GM18507 (cell line): ENCODE measurements around the gene GRM1.
A peak's percentile ranks its signal among the peaks of the same experiment; 100 is the strongest.

Source experiments
- DNase-seq: peaks from one replicate; pipeline ENCODE4 v3.0.0; 2011; ENCODE audit warnings: low read depth; ENCODE audit not compliant: insufficient read length; ENCODE audit errors: extremely low spot score
- FAIRE-seq: peaks from 2 replicates; lab custom pipeline; 2011; peaks lifted over from hg19 to GRCh38; lab: Jason Lieb, UNC

GRM1 gene

GRCh38 chr6:146410851-146411595 is 382.2 kb downstream of the GRM1 start:
- DNase-seq (no peak), FAIRE-seq (no peak)

GRCh38 chr6:146419576-146419975 is 390.7 kb downstream of the GRM1 start:
- FAIRE-seq: no peak
- DNase-seq: no peak

GRCh38 chr6:146420255-146420654 is 391.4 kb downstream of the GRM1 start:
- DNase-seq (no peak), FAIRE-seq (no peak)

- FAIRE-seq: no peak
- no peak for DNase-seq
Observed at GRCh38 chr6:146422789-146423375, 394.0 kb downstream of the GRM1 start.

- FAIRE-seq (peak; percentile 46), DNase-seq (no peak)
Observed at GRCh38 chr6:146423452-146423851, 394.6 kb downstream of the GRM1 start.

GRCh38 chr6:146426516-146426915 is 397.7 kb downstream of the GRM1 start:
- FAIRE-seq (no peak), DNase-seq (no peak)

- FAIRE-seq: no peak
- no peak for DNase-seq
Observed at GRCh38 chr6:146429831-146430230, 401.0 kb downstream of the GRM1 start.

GRCh38 chr6:146433881-146434731 is 405.2 kb downstream of the GRM1 start:
- DNase-seq (no peak), FAIRE-seq (no peak)

GRCh38 chr6:146434732-146435390 is 406.0 kb downstream of the GRM1 start:
- FAIRE-seq (no peak), DNase-seq (no peak)

- FAIRE-seq (no peak), DNase-seq (no peak)
Observed at GRCh38 chr6:146441907-146442306, 413.0 kb downstream of the GRM1 start.

GRCh38 chr6:146444189-146444588 is 415.3 kb downstream of the GRM1 start:
- FAIRE-seq: no peak
- DNase-seq: no peak

- DNase-seq (no peak), FAIRE-seq (no peak)
Observed at GRCh38 chr6:146445233-146445632, 416.4 kb downstream of the GRM1 start.

- FAIRE-seq (no peak), DNase-seq (no peak)
Observed at GRCh38 chr6:146456886-146457285, 428.0 kb downstream of the GRM1 start.

- DNase-seq: no peak
- FAIRE-seq: no peak
Observed at GRCh38 chr6:146460941-146461340, 432.1 kb downstream of the GRM1 start.

GRCh38 chr6:146470091-146470770 is 441.4 kb downstream of the GRM1 start:
- DNase-seq: no peak
- FAIRE-seq: no peak

GRCh38 chr6:146472918-146473317 is 444.1 kb downstream of the GRM1 start:
- no peak for FAIRE-seq
- DNase-seq: no peak

- no peak for FAIRE-seq
Observed at GRCh38 chr6:146481527-146481926, 452.7 kb downstream of the GRM1 start.

GRCh38 chr6:146484411-146484810 is 455.5 kb downstream of the GRM1 start:
- FAIRE-seq: no peak
- DNase-seq: no peak

More at GRCh38 chr6:146481527-146481926, 452.7 kb downstream of the GRM1 start:
- DNase-seq: no peak
